ENCODE measurements around the gene MAP3K7. TPM values are rescaled to one million over a fixed set of nuclear protein-coding genes. Genes with fewer than 3 reads are reported as not detected.

Gene MAP3K7
- total RNA-seq, 1 experiment from 2014 or later = 26.6 TPM

DNA sequence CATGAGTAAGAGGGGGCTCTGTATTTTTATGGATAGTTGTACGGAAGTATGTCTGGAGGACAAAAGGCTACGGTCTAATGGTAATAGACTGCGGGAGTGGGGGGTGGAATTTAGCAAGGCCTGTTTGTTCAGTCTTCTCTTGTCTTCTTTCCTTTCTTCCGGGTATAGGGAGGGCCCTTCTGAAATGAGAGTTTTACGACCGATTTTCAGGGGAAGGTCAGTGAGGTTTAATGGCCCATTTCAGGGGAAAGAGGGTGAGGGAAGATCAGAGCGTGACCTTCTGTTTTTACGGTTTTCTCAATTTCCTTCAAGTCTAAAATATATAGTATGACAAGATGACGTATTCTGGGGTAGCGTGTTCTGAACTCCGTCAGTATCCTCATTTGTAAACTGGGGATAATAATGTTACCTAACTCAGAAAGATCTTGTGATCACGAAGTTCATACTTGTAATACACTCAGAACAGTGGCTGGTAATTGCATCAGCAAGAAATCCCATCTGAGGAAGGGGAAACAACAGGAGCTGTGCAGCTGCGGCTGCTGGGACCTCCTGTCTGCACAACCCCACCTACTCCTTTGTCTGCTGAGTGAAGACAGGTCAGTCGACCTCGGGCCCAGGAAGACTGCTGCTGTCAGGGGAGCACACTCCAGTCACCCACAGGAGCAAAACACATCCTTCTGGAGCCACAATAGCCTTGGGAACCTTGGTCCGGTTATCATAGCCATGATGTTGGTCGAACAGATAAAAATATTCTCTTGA lies 90.4 kb downstream of the MAP3K7 start:
- CTCF ChIA-PET = interaction anchor here (1.7 kb wide), 2 partner anchors 17 to 556 kb away, joined by 3 to 7 read pairs; no protein-coding TSS in a partner anchor

More for the DNA sequence above, 90.4 kb downstream of the MAP3K7 start:
- Histone ChIP-seq H3K36me3 (ENCODE audit: control insufficient read depth in 1 of 2, insufficient read depth in 2 of 2, low read length in 2 of 2) (no peaks in the 10 kb centered on the region), H3K79me2 (ENCODE audit: insufficient read depth, low read length) (no peaks in the 10 kb centered on the region), H2AFZ (ENCODE audit: low read depth, low read length, poor library complexity, severe bottlenecking) (no peak overlapping the region), H3K9me2 (ENCODE audit: insufficient read depth) (no peaks in the 10 kb centered on the region), H3K4me3 (replicated peaks in 1 of 2; ENCODE audit: low read depth in 1 of 2, low read length in 2 of 2) (no peak overlapping the region), H4K20me1 (ENCODE audit: insufficient read depth) (no peaks in the 10 kb centered on the region), H3K27me3 (ENCODE audit: insufficient read depth, low read length) (no peaks in the 10 kb centered on the region), H3K9ac (ENCODE audit: low read length) (no peak overlapping the region), H3K27ac (ENCODE audit: low read depth, low read length) (no peak overlapping the region), H3K4me1 (ENCODE audit: control insufficient read depth in 1 of 2, insufficient read depth in 2 of 2, low read length in 2 of 2) (no peaks in the 10 kb centered on the region), H3K4me2 (ENCODE audit: low read length) (no peak overlapping the region), H3K9me3 (ENCODE audit: control insufficient read depth in 1 of 2, insufficient read depth in 1 of 2, low read depth in 1 of 2, low read length in 2 of 2) (no peaks in the 10 kb centered on the region)
- ChIA-PET RAD21 (ENCODE audit: low non-redundant PET in 1 of 2, low total read pairs in 2 of 2, uncharacterized antibody in 2 of 2, unreplicated experiment in 2 of 2) (no interaction called here), POLR2A (no interaction called here)
- intact Hi-C loops (cut with micrococcal nuclease) = no loop called here
- no peak for TF ChIP-seq SP1 (IDR thresholded peaks at IDR 0.05; ENCODE audit: low read depth)
- no peak for TF ChIP-seq CEBPB (IDR thresholded peaks at IDR 0.05; ENCODE audit: low read depth)
- TF ChIP-seq FOSL1 (IDR thresholded peaks at IDR 0.05; ENCODE audit: low read depth) = no peak
- TF ChIP-seq, protein P1, sequence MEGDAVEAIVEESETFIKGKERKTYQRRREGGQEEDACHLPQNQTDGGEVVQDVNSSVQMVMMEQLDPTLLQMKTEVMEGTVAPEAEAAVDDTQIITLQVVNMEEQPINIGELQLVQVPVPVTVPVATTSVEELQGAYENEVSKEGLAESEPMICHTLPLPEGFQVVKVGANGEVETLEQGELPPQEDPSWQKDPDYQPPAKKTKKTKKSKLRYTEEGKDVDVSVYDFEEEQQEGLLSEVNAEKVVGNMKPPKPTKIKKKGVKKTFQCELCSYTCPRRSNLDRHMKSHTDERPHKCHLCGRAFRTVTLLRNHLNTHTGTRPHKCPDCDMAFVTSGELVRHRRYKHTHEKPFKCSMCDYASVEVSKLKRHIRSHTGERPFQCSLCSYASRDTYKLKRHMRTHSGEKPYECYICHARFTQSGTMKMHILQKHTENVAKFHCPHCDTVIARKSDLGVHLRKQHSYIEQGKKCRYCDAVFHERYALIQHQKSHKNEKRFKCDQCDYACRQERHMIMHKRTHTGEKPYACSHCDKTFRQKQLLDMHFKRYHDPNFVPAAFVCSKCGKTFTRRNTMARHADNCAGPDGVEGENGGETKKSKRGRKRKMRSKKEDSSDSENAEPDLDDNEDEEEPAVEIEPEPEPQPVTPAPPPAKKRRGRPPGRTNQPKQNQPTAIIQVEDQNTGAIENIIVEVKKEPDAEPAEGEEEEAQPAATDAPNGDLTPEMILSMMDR (IDR thresholded peaks at IDR 0.05 in 2 of 3, conservative IDR thresholded peaks at IDR 0.05 in 1 of 3; ENCODE audit: borderline replicate concordance in 1 of 3, insufficient read depth in 1 of 3, low read depth in 2 of 3, low read length in 2 of 3) = no peak
- TF ChIP-seq, protein P2, sequence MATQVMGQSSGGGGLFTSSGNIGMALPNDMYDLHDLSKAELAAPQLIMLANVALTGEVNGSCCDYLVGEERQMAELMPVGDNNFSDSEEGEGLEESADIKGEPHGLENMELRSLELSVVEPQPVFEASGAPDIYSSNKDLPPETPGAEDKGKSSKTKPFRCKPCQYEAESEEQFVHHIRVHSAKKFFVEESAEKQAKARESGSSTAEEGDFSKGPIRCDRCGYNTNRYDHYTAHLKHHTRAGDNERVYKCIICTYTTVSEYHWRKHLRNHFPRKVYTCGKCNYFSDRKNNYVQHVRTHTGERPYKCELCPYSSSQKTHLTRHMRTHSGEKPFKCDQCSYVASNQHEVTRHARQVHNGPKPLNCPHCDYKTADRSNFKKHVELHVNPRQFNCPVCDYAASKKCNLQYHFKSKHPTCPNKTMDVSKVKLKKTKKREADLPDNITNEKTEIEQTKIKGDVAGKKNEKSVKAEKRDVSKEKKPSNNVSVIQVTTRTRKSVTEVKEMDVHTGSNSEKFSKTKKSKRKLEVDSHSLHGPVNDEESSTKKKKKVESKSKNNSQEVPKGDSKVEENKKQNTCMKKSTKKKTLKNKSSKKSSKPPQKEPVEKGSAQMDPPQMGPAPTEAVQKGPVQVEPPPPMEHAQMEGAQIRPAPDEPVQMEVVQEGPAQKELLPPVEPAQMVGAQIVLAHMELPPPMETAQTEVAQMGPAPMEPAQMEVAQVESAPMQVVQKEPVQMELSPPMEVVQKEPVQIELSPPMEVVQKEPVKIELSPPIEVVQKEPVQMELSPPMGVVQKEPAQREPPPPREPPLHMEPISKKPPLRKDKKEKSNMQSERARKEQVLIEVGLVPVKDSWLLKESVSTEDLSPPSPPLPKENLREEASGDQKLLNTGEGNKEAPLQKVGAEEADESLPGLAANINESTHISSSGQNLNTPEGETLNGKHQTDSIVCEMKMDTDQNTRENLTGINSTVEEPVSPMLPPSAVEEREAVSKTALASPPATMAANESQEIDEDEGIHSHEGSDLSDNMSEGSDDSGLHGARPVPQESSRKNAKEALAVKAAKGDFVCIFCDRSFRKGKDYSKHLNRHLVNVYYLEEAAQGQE (IDR thresholded peaks at IDR 0.05; ENCODE audit: low read depth) = no peak
- TF ChIP-seq, protein P3, sequence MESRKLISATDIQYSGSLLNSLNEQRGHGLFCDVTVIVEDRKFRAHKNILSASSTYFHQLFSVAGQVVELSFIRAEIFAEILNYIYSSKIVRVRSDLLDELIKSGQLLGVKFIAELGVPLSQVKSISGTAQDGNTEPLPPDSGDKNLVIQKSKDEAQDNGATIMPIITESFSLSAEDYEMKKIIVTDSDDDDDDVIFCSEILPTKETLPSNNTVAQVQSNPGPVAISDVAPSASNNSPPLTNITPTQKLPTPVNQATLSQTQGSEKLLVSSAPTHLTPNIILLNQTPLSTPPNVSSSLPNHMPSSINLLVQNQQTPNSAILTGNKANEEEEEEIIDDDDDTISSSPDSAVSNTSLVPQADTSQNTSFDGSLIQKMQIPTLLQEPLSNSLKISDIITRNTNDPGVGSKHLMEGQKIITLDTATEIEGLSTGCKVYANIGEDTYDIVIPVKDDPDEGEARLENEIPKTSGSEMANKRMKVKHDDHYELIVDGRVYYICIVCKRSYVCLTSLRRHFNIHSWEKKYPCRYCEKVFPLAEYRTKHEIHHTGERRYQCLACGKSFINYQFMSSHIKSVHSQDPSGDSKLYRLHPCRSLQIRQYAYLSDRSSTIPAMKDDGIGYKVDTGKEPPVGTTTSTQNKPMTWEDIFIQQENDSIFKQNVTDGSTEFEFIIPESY (IDR thresholded peaks at IDR 0.05; ENCODE audit: extremely low read depth, insufficient replicate concordance, low read length) = no peak
- no peak for TF ChIP-seq RAD21 (IDR thresholded peaks at IDR 0.05; ENCODE audit: low read depth)
- TF ChIP-seq EGR1 (IDR thresholded peaks at IDR 0.05; ENCODE audit: low read depth) = no peak
- TF ChIP-seq ZFX (IDR thresholded peaks at IDR 0.05) = no peak
- no peak for TF ChIP-seq POLR2AphosphoS5 (IDR thresholded peaks at IDR 0.05; ENCODE audit: low read depth, low read length)
- TF ChIP-seq, protein P4, sequence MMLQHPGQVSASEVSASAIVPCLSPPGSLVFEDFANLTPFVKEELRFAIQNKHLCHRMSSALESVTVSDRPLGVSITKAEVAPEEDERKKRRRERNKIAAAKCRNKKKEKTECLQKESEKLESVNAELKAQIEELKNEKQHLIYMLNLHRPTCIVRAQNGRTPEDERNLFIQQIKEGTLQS (IDR thresholded peaks at IDR 0.05) = no peak
- TF ChIP-seq POLR2A (IDR thresholded peaks at IDR 0.05; ENCODE audit: borderline replicate concordance, extremely low read depth, insufficient read depth, insufficient read length) = no peak
- TF ChIP-seq, protein P5, sequence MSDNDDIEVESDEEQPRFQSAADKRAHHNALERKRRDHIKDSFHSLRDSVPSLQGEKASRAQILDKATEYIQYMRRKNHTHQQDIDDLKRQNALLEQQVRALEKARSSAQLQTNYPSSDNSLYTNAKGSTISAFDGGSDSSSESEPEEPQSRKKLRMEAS (IDR thresholded peaks at IDR 0.05) = no peak
- ATAC-seq (no peak), DNase-seq (ENCODE audit: low read depth, low spot score) (no peak)
- BruUV-seq (replicated peaks) = no TSS peak

Data from HCT116 (cell line).